Stimulated activated CD4-positive, alpha-beta T cell treated with anti-CD3 and anti-CD28 coated beads, Interleukin-4, amount 100 ng/mL, for 48 hours (primary cell): Measurements from ENCODE around the gene COMP.

Experiments used
- DNase-seq, 2 donors: peaks; one replicate each; pipeline ENCODE4 v3.0.0-alpha.2; 2020; ENCODE audit warnings: low read depth in 2 of 2

Gene COMP

GRCh38 chr19:18783958-18784785, 6.9 kb downstream of the COMP start:
- DNase-seq, result no peak

DNA sequence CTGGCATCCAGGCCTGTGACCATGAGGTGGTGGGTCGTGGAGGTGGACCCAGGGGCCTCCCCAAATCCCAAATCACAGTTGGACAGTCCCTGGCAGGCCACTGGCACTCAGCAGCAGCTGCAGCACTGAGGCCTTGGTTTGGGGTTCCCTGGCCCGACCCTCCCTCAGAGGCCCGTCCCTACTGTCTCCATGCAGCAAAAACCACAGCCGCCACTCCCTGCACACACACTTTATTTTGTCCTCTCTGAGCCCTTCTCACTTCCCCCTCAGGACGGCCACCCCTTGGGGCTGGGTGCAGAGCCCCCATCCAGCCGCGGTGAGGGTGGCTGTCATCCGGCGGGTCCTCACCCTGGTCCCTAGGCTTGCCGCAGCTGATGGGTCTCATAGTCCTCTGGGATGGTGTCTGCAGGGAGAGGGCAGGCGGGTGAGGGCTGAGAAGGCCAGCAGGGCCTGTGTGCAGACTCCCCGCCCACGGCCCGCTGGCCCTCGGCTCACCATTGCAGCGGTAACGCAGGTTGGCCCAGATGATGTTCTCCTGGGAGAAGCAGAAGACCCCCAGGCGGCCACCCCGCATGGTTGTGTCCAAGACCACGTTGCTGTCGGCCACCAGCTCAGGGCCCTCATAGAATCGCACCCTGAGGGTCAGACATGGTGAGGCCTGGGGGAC, 8.4 kb downstream of the COMP start:
- no peak for DNase-seq

DNA sequence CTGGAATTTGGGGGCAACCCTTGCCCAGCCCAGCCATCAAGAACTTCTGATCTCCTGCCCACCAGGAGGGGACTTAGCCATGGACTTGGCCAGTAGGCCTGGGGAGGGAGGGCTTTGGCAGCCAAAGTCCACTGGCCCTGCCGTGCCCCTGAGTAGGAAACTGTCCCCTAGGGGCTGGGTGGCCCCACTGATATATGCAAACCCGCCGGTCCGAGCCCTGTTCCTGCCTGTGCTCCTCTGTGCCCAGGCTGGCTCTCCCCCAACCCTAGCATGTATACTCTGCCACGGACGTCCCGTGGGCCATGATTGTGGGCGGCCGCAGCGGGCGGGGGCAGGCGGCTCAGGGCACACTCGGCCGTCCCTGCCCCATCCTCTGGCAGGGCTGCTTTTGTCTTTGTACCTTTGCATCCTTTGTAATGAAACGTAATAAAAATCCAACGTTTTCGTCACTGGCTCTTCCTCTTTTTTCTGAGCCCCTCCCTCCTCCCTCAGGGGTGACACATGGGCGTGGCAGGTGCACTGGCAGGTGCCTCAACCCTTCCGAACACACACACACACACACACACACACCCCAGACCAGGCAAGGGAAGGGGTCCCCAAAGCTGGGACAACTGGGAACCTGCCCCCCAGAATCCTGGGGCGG, 9.1 kb downstream of the COMP start:
- DNase-seq, result no peak

DNA sequence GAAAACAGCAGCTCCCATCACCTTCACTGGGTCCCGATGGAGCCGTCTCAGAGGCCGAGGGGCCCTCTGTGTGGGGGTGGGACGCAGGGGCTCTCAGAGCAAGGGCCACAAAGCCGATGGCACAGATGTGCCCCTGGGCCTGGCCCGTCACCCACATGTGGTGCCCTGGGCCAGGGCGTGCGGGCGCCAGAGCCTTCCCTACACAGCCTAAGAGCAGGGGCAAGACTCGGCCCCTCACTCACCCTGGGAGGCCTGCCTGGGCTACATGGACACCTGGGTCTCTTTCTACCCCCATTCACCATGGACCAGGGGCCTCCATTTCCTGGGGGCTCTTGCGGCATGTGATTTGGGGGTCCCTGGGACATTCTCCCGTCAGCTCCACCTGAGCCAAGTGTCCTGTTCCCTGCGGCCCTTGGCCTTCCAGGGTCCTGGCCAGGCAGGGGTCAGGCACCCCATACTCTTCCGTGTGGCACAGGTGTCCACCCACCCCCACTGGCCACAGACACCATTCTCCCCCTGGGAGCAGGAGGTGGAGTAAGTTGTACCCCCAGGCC, 10.0 kb downstream of the COMP start:
- DNase-seq, result no peak

DNA sequence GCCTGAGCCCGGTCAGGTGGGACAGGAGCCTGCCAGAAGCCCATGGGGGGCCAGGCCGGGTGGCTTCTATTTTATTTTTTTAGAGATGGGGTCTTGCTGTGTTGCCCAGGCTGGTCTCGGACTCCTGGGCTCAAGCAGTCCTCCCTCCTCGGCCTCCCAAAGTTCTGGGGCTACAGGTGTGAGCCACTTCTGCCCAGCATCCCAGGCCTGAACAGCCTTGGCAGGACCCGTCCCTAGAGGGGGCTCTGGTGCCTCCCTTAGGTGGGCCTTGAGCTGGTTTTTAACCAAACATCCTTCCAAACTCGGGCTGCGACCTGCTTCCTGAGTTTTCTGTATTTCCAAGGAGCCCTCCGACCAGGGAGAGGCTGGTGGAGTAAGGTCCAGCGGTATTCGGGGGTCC, 10.5 kb downstream of the COMP start:
- no peak for DNase-seq

DNA sequence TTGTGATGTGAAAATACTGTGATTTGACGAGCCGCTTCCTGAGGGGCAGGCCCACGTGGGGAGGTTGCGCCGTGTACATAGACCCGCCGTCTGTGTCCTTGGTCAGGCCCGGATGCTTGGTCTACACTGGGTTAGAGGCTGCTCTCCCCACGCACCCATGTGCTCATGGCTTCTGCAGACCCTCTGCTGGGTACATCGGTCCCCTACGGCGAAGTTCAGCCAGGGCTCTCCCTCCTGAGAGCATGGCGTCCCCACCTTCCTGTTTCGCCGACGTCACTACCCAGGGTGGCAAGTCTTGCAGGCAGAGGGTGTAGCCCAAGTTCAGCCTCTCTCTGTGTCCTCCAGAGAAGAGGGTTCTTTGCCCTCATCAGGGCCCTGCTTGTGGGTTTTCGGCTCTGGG, 11.0 kb downstream of the COMP start:
- no peak for DNase-seq

DNA sequence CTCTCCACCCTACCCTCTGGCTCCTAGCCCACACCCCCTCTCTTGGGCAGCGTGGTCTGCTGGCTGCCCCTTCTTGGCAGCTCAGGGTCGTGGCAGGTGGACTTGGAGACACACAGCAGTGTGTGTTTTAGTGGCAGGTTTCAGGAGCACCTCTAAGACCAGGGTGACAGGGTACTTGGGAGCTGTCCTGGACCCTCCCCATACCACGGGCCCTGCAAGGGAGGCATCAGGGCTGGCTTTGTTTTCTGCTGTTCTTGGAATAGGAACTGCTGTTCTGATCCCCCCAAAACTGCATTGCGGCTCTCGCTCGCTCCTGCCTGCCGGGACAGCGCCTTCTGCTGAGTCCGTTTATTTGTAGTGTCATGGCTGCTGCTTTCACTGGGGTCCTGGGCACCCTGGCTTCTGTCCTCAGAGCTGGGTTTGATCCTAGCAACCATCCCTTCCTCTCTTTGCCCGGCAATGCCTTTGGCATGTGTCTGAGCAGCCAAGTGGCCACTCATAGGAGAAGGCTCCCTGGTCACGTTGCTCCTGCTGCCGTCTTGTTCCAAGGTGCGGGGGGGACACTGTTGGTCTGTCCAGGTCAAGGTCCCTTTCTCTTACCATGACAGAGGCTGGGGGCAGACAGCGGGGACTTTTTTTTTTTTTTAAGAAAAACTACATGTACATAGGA, 12.1 kb downstream of the COMP start:
- no peak for DNase-seq

GRCh38 chr19:18778076-18778389, 13.1 kb downstream of the COMP start:
- no peak for DNase-seq

DNA sequence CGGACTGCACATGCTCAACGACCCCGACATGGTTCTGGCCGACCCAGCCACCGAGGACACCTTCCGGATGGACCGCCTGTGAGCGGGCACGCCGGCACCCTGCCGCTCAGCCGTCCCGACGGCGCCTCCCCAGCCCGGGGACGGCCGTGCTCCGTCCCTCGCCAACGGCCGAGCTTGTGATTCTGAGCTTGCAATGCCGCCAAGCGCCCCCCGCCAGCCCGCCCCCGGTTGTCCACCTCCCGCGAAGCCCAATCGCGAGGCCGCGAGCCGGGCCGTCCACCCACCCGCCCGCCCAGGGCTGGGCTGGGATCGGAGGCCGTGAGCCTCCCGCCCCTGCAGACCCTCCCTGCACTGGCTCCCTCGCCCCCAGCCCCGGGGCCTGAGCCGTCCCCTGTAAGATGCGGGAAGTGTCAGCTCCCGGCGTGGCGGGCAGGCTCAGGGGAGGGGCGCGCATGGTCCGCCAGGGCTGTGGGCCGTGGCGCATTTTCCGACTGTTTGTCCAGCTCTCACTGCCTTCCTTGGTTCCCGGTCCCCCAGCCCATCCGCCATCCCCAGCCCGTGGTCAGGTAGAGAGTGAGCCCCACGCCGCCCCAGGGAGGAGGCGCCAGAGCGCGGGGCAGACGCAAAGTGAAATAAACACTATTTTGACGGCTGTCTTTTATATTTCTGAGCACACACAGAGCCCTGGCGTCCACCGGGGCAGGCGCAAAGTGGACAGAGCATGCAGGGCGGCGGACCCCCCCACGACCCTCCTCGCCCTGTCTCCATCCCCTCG, 13.6 kb downstream of the COMP start:
- DNase-seq, result no peak

DNA sequence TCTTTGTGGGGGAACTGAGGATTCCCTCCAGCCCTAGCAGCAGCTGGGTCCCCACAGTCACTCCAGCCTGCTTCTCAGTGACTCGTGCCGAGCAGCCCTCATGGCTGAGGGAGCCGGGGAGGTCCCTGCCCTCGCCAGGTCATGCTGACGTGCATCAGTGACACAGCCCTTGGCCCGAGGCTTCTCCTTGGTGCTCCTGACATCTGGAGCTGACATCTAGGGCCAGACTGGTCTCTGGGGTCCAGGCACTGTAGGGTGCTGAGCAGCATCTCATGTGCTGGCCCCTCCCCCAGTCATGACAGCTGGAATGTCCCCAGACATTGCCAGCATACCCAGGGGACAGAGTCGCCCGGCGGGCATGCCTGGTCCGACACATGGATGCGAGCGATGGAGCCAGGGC, 14.4 kb downstream of the COMP start:
- no peak for DNase-seq

DNA sequence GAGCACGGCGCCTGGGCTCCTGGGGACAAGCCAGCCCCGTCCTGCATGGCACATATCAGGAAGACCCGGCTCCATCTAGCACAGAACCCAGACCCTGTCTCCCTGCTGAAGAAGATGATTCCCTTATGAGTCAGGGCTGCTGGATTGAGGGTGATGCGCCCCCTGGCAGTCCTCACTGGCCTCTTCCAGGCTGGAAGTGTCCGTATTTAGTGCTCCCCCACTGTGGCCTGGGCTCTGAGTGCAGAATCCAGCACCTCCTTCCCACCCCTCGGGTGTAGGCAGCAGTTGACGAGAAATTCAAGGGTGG, 14.9 kb downstream of the COMP start:
- DNase-seq, result no peak

GRCh38 chr19:18775586-18776287, 15.4 kb downstream of the COMP start:
- DNase-seq, result no peak

- DNase-seq, result no peak
Measured at GRCh38 chr19:18774782-18775444, 16.2 kb downstream of the COMP start.

DNA sequence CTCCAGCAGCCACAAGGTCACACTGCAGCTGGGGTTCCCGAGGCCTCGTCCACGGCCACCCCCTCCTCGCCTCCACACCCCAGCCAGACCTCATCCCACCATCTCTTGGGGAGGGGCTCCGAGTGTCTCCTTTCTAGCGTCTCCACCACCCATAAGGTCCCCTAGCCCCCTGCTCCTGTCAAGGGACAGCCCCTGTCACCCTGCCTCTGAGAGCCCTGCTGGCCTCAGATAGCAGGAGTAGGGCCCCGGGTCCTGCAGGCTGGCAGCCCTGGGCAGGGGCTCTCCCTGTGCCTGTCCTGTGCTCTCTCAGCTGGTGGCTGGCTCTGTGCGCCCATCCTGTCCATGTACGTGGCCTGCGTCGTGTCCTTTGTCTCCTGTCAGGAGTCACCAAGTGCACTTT, 17.0 kb downstream of the COMP start:
- DNase-seq, result no peak

DNA sequence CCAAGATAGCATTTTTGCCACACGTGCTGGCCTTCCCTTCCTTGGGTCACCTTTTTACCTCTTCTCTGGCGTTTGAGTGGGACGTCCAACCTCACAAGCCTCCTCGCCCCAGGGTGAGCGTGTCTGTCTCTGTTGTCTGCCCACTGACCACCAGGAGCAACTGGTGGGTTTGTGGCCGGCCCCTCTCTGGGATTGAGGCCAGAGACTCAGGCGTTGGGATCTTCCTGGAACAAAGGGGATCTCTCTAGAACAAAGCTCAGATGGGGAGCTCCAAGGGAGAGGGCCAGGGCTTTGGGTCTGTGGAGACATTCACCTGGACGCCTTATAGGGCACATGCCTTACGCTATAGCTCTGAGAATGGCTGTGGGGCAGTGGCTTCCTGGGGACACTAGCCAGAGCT, 17.4 kb downstream of the COMP start:
- no peak for DNase-seq

GRCh38 chr19:18772620-18773587, 18.2 kb downstream of the COMP start:
- no peak for DNase-seq

DNA sequence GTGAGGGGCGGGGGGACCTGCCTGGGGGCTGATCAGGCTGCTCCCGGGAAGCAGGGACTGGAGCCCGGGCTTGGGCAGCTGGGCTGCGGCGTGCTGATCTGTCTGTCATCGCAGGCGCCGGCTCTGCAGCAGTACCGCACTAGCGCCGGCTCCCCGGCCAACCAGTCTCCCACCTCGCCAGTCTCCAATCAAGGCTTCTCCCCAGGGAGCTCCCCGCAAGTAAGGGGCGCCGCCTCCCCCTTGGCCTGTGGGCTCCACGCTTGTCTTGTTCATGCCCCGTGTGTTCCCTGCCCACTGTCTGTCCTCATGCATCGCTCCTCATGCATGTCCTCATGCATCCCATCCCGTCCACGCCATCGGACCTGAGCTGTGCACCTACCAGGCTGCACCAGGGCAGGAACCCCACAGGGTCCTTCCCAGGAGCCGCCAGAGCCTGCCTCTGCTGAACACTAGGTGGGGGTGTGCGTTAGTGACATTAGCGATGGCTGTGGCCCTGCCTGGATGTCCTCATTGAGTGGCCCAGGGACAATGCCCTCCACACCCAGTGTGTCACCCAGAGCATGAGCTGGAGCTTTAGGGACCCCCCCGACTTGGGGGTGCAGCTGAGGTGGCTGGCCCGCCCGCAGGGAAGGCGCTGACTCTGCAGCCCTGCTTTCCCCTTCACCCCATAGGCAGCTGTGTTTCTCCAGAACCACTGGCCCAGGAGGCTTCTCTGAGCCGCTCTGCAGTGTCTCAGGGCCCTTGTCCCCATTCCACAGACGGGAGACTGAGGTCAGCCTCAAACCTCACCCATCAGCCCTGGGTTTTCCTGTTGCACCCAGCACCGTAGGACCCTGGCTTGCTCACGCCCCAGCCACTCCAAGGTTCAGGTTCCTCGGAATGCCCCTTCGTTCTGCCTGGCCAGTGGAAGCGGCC, 19.5 kb downstream of the COMP start:
- no peak for DNase-seq

GRCh38 chr19:18770663-18771327, 20.3 kb downstream of the COMP start:
- no peak for DNase-seq
